PC-9 (cell line): ENCODE measurements around the gene LONP1.

Experiments
- EZH2 ChIP-seq: fragments of 200-600 bp; sonication (generic); IDR thresholded peaks from 2 replicates; pipeline ENCODE4 v1.8.0; 2017; ENCODE audit warnings: antibody characterized with exemption, low read depth
- TF ChIP-seq, protein P1 (sequence below): fragments of 200-600 bp; sonication (generic); conservative IDR thresholded peaks from 2 replicates; pipeline ENCODE4 v1.6.1; 2017; ENCODE audit warnings: mixed run types, antibody characterized with exemption, mild to moderate bottlenecking, moderate library complexity

GRCh38 chr19:5677580-5677979, 42.4 kb downstream of the LONP1 start:
- TF ChIP-seq, protein P1, sequence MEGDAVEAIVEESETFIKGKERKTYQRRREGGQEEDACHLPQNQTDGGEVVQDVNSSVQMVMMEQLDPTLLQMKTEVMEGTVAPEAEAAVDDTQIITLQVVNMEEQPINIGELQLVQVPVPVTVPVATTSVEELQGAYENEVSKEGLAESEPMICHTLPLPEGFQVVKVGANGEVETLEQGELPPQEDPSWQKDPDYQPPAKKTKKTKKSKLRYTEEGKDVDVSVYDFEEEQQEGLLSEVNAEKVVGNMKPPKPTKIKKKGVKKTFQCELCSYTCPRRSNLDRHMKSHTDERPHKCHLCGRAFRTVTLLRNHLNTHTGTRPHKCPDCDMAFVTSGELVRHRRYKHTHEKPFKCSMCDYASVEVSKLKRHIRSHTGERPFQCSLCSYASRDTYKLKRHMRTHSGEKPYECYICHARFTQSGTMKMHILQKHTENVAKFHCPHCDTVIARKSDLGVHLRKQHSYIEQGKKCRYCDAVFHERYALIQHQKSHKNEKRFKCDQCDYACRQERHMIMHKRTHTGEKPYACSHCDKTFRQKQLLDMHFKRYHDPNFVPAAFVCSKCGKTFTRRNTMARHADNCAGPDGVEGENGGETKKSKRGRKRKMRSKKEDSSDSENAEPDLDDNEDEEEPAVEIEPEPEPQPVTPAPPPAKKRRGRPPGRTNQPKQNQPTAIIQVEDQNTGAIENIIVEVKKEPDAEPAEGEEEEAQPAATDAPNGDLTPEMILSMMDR: no peak
- TF ChIP-seq EZH2: no peak
